CD4-positive, CD25-positive, alpha-beta regulatory T cell (primary cell): ENCODE data around the gene CDC42BPA. TPM values are rescaled to one million over a fixed set of nuclear protein-coding genes. Genes with fewer than 3 reads are reported as not detected.
"Not testable (repeated sequence)": the region's sequence is repeated elsewhere in the genome, so short reads cannot be mapped to it uniquely, and the experiment has no call there.

Experiments used
- ATAC-seq, 2 donors: fragments of 150-1000 bp; cut with Tn5 transposase; one replicate each; pipeline ENCODE4 v1.10.0; 2021; ENCODE audit warnings: low read depth in 2 of 2, moderate number of reproducible peaks in 2 of 2, moderate library complexity in 1 of 2
- DNase-seq, 3 donors: peaks; one replicate each; pipeline versions ENCODE4 v3.0.0 to v3.0.0-alpha.2; 2012 to 2022; ENCODE audit warnings: mixed read lengths in 1 of 3
- H3K27ac ChIP-seq: one replicate; pipeline ENCODE4 v1.7.0; 2013; ENCODE audit warnings: mild to moderate bottlenecking, low read length; ENCODE audit not compliant: insufficient read depth, poor library complexity, severe bottlenecking
- H3K27me3 ChIP-seq: one replicate; pipeline ENCODE4 v1.7.0; 2013; ENCODE audit warnings: low read length; ENCODE audit not compliant: control insufficient read depth, insufficient read depth
- H3K36me3 ChIP-seq: one replicate; pipeline ENCODE4 v1.7.0; 2013; ENCODE audit warnings: mild to moderate bottlenecking, low read length, moderate library complexity; ENCODE audit not compliant: control insufficient read depth, insufficient read depth
- H3K4me1 ChIP-seq: 2 replicates; pipeline ENCODE4 v1.7.0; 2013; ENCODE audit warnings: mild to moderate bottlenecking, low read length; ENCODE audit not compliant: insufficient read depth, control insufficient read depth, poor library complexity, severe bottlenecking
- H3K4me3 ChIP-seq: one replicate; pipeline ENCODE4 v1.7.0; 2013; ENCODE audit warnings: low read depth, mild to moderate bottlenecking, low read length, moderate library complexity
- H3K9me3 ChIP-seq, 2 experiments: 1 replicate in 1 of 2; 2 replicates in 1 of 2; pipeline ENCODE4 v1.7.0; 2013; ENCODE audit warnings: low read length in 2 of 2, mild to moderate bottlenecking in 1 of 2, moderate library complexity in 1 of 2; ENCODE audit not compliant: control insufficient read depth in 2 of 2
- H3K27ac Mint-ChIP-seq, 3 donors: one replicate each; pipeline ENCODE4 v1.8.0; 2020 to 2022; ENCODE audit warnings: mild to moderate bottlenecking in 3 of 3, mixed read lengths in 3 of 3, moderate library complexity in 2 of 3
- H3K27me3 Mint-ChIP-seq: one replicate; pipeline ENCODE4 v1.8.0; 2022; ENCODE audit warnings: mild to moderate bottlenecking, mixed read lengths
- H3K36me3 Mint-ChIP-seq: one replicate; pipeline ENCODE4 v1.8.0; 2020; ENCODE audit warnings: mixed read lengths
- H3K4me1 Mint-ChIP-seq, 4 donors: one replicate each; pipeline ENCODE4 v1.8.0; 2020 to 2022; ENCODE audit warnings: mixed read lengths in 4 of 4, mild to moderate bottlenecking in 1 of 4
- H3K4me3 Mint-ChIP-seq, 4 donors: one replicate each; pipeline ENCODE4 v1.8.0; 2020 to 2022; ENCODE audit warnings: mild to moderate bottlenecking in 4 of 4, mixed read lengths in 4 of 4, moderate library complexity in 3 of 4
- H3K9me3 Mint-ChIP-seq, 7 donors: one replicate each; pipeline ENCODE4 v1.8.0; 2020 to 2022; ENCODE audit warnings: mixed read lengths in 7 of 7, mild to moderate bottlenecking in 3 of 7, moderate library complexity in 2 of 7
- polyA plus RNA-seq, 4 donors: library from polyadenylated mRNA; unstranded; fragments of 300-500 nt; fragmentation: Illumina TruSeq; gene quantifications; one replicate each; pipeline ENCODE4 v1.2.3, GENCODE V29; 2021
- total RNA-seq: library from RNA; stranded (reverse); gene quantifications from one replicate; pipeline ENCODE4 v1.2.3, GENCODE V29; 2022

CDC42BPA gene
- total and polyA plus RNA-seq, 5 donors from 2014 or later: 0.06 to 1.5 (median 0.63) TPM

- no peaks in the 10 kb centered on the region for H3K9me3 ChIP-seq
- H3K27me3 ChIP-seq: no peaks in the 10 kb centered on the region
- peaks cover 3% of the 10 kb centered on the region for H3K36me3 Mint-ChIP-seq
- H3K9me3 Mint-ChIP-seq: peaks cover 0 to 9% (median 8%) of the 10 kb centered on the region in 7 donors
- ATAC-seq (no peak), DNase-seq (no peak)
- H3K4me3 Mint-ChIP-seq: no peak overlapping the region
- H3K36me3 ChIP-seq: no peaks in the 10 kb centered on the region
- no peak overlapping the region for H3K27ac Mint-ChIP-seq
- H3K27ac ChIP-seq: no peak overlapping the region
- H3K27me3 Mint-ChIP-seq: no peaks in the 10 kb centered on the region
- no peaks in the 10 kb centered on the region for H3K4me1 ChIP-seq
- no peak overlapping the region for H3K4me3 ChIP-seq
- H3K4me1 Mint-ChIP-seq: no peaks in the 10 kb centered on the region
These were observed 36.9 kb downstream of the CDC42BPA start for GRCh38 chr1:227281371-227281770.

GRCh38 chr1:227280836-227281235, 37.5 kb downstream of the CDC42BPA start:
- Histone ChIP-seq H3K4me1 (no peaks in the 10 kb centered on the region), H3K4me3 (no peak overlapping the region), H3K27me3 (no peaks in the 10 kb centered on the region), H3K27ac (no peak overlapping the region), H3K36me3 (no peaks in the 10 kb centered on the region), H3K9me3 (no peaks in the 10 kb centered on the region)
- Mint-ChIP-seq H3K4me3 (no peak overlapping the region), H3K36me3 (no peaks in the 10 kb centered on the region), H3K27me3 (no peaks in the 10 kb centered on the region), H3K9me3 (peaks cover 0 to 8% (median 3%) of the 10 kb centered on the region in 7 donors), H3K4me1 (no peaks in the 10 kb centered on the region), H3K27ac (no peak overlapping the region)
- DNase-seq (no peak), ATAC-seq (no peak)

GRCh38 chr1:227276156-227276693, 42.1 kb downstream of the CDC42BPA start:
- not testable (repeated sequence) for H3K9me3 Mint-ChIP-seq, H3K27me3 Mint-ChIP-seq, H3K4me1 ChIP-seq, H3K4me1 Mint-ChIP-seq, H3K27ac ChIP-seq, H3K9me3 ChIP-seq, H3K4me3 ChIP-seq, H3K4me3 Mint-ChIP-seq, ATAC-seq, H3K27ac Mint-ChIP-seq, DNase-seq, H3K36me3 Mint-ChIP-seq, H3K36me3 ChIP-seq, H3K27me3 ChIP-seq

- no peak for ATAC-seq
- H3K27ac Mint-ChIP-seq: no peak overlapping the region
- Histone ChIP-seq H3K4me3 (no peak overlapping the region), H3K27ac (no peak overlapping the region), H3K9me3 (no peaks in the 10 kb centered on the region), H3K27me3 (peaks cover 4% of the 10 kb centered on the region), H3K4me1 (no peaks in the 10 kb centered on the region), H3K36me3 (no peaks in the 10 kb centered on the region)
- H3K27me3 Mint-ChIP-seq: peaks cover 6% of the 10 kb centered on the region
- H3K36me3 Mint-ChIP-seq: no peaks in the 10 kb centered on the region
- no peak overlapping the region for H3K4me3 Mint-ChIP-seq
- peaks cover 0 to 5% (median 0%) of the 10 kb centered on the region in 7 donors for H3K9me3 Mint-ChIP-seq
- peak in 2 of 3 donors; percentile 6 to 14 for DNase-seq
- H3K4me1 Mint-ChIP-seq: no peaks in the 10 kb centered on the region
These were observed 44.7 kb downstream of the CDC42BPA start for GRCh38 chr1:227273557-227273956.

GRCh38 chr1:227272428-227272827, 45.9 kb downstream of the CDC42BPA start:
- Histone ChIP-seq H3K27me3 (peaks cover 4% of the 10 kb centered on the region), H3K4me1 (no peaks in the 10 kb centered on the region), H3K36me3 (no peaks in the 10 kb centered on the region), H3K9me3 (no peaks in the 10 kb centered on the region), H3K4me3 (no peak overlapping the region), H3K27ac (no peak overlapping the region)
- ATAC-seq (no peak), DNase-seq (no peak)
- no peaks in the 10 kb centered on the region for H3K4me1 Mint-ChIP-seq
- H3K36me3 Mint-ChIP-seq: no peaks in the 10 kb centered on the region
- H3K9me3 Mint-ChIP-seq: peaks cover 0 to 5% (median 0%) of the 10 kb centered on the region in 7 donors
- peaks cover 6% of the 10 kb centered on the region for H3K27me3 Mint-ChIP-seq
- no peak overlapping the region for H3K27ac Mint-ChIP-seq
- H3K4me3 Mint-ChIP-seq: no peak overlapping the region

GRCh38 chr1:227270554-227270953, 47.7 kb downstream of the CDC42BPA start:
- no peak overlapping the region for H3K4me3 Mint-ChIP-seq

GRCh38 chr1:227268943-227269342, 49.3 kb downstream of the CDC42BPA start:
- Histone ChIP-seq H3K27ac (no peak overlapping the region), H3K27me3 (peaks cover 7% of the 10 kb centered on the region), H3K36me3 (no peaks in the 10 kb centered on the region), H3K4me1 (no peaks in the 10 kb centered on the region), H3K4me3 (no peak overlapping the region), H3K9me3 (no peaks in the 10 kb centered on the region)
- DNase-seq (no peak), ATAC-seq (no peak)
- Mint-ChIP-seq H3K4me3 (no peak overlapping the region), H3K9me3 (no peaks in the 10 kb centered on the region), H3K4me1 (no peaks in the 10 kb centered on the region), H3K27me3 (peaks cover 7% of the 10 kb centered on the region), H3K36me3 (no peaks in the 10 kb centered on the region), H3K27ac (no peak overlapping the region)

More at GRCh38 chr1:227270554-227270953, 47.7 kb downstream of the CDC42BPA start:
- Histone ChIP-seq H3K36me3 (no peaks in the 10 kb centered on the region), H3K4me1 (no peaks in the 10 kb centered on the region), H3K4me3 (no peak overlapping the region), H3K27me3 (peaks cover 7% of the 10 kb centered on the region), H3K9me3 (no peaks in the 10 kb centered on the region), H3K27ac (no peak overlapping the region)
- H3K36me3 Mint-ChIP-seq: no peaks in the 10 kb centered on the region
- DNase-seq (no peak), ATAC-seq (no peak)
- H3K9me3 Mint-ChIP-seq: peaks cover 0 to 5% (median 0%) of the 10 kb centered on the region in 7 donors
- no peak overlapping the region for H3K27ac Mint-ChIP-seq
- peaks cover 6% of the 10 kb centered on the region for H3K27me3 Mint-ChIP-seq
- no peaks in the 10 kb centered on the region for H3K4me1 Mint-ChIP-seq

- H3K36me3 Mint-ChIP-seq: no peaks in the 10 kb centered on the region
- peaks cover 14% of the 10 kb centered on the region for H3K27me3 Mint-ChIP-seq
- Histone ChIP-seq H3K4me3 (no peak overlapping the region), H3K36me3 (no peaks in the 10 kb centered on the region), H3K27me3 (peaks cover 7% of the 10 kb centered on the region), H3K4me1 (no peaks in the 10 kb centered on the region), H3K9me3 (no peaks in the 10 kb centered on the region), H3K27ac (no peak overlapping the region)
- H3K4me1 Mint-ChIP-seq: no peaks in the 10 kb centered on the region
- no peak overlapping the region for H3K4me3 Mint-ChIP-seq
- peaks cover 0 to 2% (median 0%) of the 10 kb centered on the region in 7 donors for H3K9me3 Mint-ChIP-seq
- no peak overlapping the region for H3K27ac Mint-ChIP-seq
- no peak for DNase-seq
- no peak for ATAC-seq
These were observed 52.4 kb downstream of the CDC42BPA start for GRCh38 chr1:227265891-227266290.
